ENCODE data around the gene ATP8A2.

ATP8A2 gene

DNA sequence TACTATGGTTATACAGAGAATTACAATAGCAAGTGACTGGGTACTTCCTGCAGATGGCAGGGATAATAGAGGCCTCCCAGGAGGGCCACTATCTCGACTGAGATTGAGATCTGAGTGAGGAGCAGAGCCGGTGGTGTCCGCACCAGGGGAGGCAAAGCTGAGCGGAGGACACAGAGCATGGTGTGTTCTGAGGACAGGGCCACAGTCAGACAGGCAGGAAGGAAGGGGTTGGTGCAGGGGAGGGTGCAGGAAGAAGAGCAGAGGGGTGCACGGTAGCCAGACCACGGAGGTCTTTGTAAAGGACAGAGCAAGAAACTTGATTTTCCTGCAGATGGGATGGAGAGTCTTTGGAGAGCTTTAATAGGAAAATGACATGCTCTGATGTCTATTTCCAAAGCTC lies 527.7 kb downstream of the ATP8A2 start:
- Histone ChIP-seq H3K9me3 (ENCODE audit: control insufficient read depth, low read length) (no peaks in the 10 kb centered on the region), H3K27me3 (ENCODE audit: control insufficient read depth, insufficient read depth, low read length) (peaks cover 7% of the 10 kb centered on the region), H3K4me2 (ENCODE audit: low read length) (no peak overlapping the region), H3K36me3 (ENCODE audit: control insufficient read depth, insufficient read depth, low read length) (no peaks in the 10 kb centered on the region), H3K79me2 (no peaks in the 10 kb centered on the region), H2AFZ (no peak overlapping the region), H3K4me3 (ENCODE audit: low read depth, low read length) (no peak overlapping the region), H3K27ac (no peak overlapping the region), H3K9ac (no peak overlapping the region), H3K4me1 (no peaks in the 10 kb centered on the region)
- TF ChIP-seq, protein P1, sequence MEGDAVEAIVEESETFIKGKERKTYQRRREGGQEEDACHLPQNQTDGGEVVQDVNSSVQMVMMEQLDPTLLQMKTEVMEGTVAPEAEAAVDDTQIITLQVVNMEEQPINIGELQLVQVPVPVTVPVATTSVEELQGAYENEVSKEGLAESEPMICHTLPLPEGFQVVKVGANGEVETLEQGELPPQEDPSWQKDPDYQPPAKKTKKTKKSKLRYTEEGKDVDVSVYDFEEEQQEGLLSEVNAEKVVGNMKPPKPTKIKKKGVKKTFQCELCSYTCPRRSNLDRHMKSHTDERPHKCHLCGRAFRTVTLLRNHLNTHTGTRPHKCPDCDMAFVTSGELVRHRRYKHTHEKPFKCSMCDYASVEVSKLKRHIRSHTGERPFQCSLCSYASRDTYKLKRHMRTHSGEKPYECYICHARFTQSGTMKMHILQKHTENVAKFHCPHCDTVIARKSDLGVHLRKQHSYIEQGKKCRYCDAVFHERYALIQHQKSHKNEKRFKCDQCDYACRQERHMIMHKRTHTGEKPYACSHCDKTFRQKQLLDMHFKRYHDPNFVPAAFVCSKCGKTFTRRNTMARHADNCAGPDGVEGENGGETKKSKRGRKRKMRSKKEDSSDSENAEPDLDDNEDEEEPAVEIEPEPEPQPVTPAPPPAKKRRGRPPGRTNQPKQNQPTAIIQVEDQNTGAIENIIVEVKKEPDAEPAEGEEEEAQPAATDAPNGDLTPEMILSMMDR (IDR thresholded peaks at IDR 0.05): no peak

DNA sequence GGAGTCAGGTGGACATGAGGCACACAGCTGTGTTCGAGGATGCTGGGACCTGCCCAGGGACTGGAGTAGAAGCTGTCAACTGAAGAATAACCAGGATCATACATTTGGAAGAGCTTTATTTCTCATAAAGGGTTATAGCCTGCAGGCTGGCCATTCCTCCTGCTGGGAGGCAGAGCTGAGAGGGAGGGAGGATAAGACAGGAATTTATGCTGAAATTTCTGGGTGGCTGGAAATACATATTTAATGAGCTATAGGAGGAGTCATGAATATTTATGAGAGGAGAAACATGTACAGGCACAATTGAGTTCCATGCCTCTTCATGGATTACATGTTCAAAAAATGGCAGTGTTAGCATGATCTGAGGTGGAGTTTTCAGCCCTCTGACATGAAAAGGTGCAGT lies 528.2 kb downstream of the ATP8A2 start:
- H3K27me3 ChIP-seq (ENCODE audit: control insufficient read depth, insufficient read depth, low read length): peaks cover 7% of the 10 kb centered on the region
- H3K4me1 ChIP-seq: no peaks in the 10 kb centered on the region
- H2AFZ ChIP-seq: no peak overlapping the region
- no peaks in the 10 kb centered on the region for H3K36me3 ChIP-seq (ENCODE audit: control insufficient read depth, insufficient read depth, low read length)
- no peaks in the 10 kb centered on the region for H3K9me3 ChIP-seq (ENCODE audit: control insufficient read depth, low read length)
- no peaks in the 10 kb centered on the region for H3K79me2 ChIP-seq
- TF ChIP-seq, protein P1 (IDR thresholded peaks at IDR 0.05): no peak
- H3K4me3 ChIP-seq (ENCODE audit: low read depth, low read length): no peak overlapping the region
- no peak overlapping the region for H3K4me2 ChIP-seq (ENCODE audit: low read length)
- H3K9ac ChIP-seq: no peak overlapping the region
- H3K27ac ChIP-seq: no peak overlapping the region

DNA sequence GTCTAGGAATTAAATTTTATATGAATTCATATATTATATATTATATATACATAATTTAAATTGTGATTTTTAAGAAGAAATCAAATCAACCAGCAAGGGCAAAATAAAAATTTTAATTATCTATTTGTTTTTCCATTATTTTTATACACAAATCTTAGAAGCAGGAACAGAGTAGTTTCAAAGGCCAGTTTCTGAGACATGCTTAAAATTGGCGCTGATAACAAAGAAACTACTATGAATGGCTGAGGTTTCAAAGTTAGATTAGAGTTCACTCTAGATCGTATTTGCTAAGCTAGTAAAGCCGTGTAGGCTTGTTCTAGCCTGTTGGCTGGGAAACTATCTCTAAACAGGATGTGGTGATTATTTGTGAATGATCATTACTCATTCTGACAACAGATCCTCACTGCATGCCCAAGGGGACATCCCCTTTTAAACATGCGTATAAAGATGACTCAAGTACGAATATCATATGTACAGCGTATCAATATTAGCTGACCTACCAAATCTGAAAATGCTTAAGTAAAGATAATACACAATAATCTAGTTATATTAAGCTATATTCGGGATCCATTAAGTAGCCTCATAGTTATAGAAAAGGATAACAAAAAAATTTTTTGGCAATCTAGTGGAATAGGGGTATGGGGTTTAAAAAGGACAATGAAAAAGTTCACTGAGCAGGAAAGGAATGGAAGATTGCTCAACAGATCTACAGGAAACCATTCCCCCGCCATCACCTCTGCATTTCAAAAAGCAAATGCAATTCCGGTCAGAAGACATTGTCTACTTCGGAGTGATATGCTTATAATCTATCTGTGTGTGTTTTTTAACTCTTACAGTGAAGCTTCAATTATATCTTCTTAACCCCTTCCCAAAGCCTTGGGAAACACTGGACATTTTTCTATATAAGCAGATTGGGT lies 529.9 kb downstream of the ATP8A2 start:
- no peak overlapping the region for H2AFZ ChIP-seq
- TF ChIP-seq, protein P1 (IDR thresholded peaks at IDR 0.05): no peak
- peaks cover 7% of the 10 kb centered on the region for H3K27me3 ChIP-seq (ENCODE audit: control insufficient read depth, insufficient read depth, low read length)
- no peak overlapping the region for H3K4me3 ChIP-seq (ENCODE audit: low read depth, low read length)
- no peaks in the 10 kb centered on the region for H3K36me3 ChIP-seq (ENCODE audit: control insufficient read depth, insufficient read depth, low read length)
- H3K79me2 ChIP-seq: no peaks in the 10 kb centered on the region
- H3K4me2 ChIP-seq (ENCODE audit: low read length): no peak overlapping the region
- H3K9ac ChIP-seq: no peak overlapping the region
- no peak overlapping the region for H3K27ac ChIP-seq
- no peaks in the 10 kb centered on the region for H3K4me1 ChIP-seq
- no peaks in the 10 kb centered on the region for H3K9me3 ChIP-seq (ENCODE audit: control insufficient read depth, low read length)

DNA sequence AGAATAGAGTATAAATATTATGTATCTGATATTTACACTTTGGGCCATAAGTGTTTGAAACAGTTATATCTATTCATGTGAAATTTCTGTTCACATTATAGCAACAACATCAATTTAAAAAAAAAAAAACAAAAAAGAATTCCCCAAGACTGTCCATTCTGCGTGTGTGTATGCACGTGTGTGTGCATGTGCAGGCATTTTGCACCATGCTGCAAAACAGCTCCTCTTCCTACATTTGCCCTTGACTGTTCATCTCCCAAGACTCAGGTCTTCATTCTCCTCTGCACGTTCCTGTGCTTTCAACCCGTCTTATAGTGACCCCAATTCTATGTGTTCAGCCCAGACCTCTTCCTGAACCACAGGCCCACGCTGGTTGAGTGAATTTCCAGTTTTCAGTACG lies 530.7 kb downstream of the ATP8A2 start:
- TF ChIP-seq, protein P1 (IDR thresholded peaks at IDR 0.05): no peak
- Histone ChIP-seq H3K9ac (no peak overlapping the region), H3K4me1 (no peaks in the 10 kb centered on the region), H3K4me2 (ENCODE audit: low read length) (peak overlapping the region; percentile 58), H3K4me3 (ENCODE audit: low read depth, low read length) (peak overlapping the region; percentile 38), H3K27me3 (ENCODE audit: control insufficient read depth, insufficient read depth, low read length) (peaks cover 7% of the 10 kb centered on the region), H3K79me2 (no peaks in the 10 kb centered on the region), H3K27ac (no peak overlapping the region), H3K9me3 (ENCODE audit: control insufficient read depth, low read length) (no peaks in the 10 kb centered on the region), H2AFZ (no peak overlapping the region), H3K36me3 (ENCODE audit: control insufficient read depth, insufficient read depth, low read length) (no peaks in the 10 kb centered on the region)

Measured in parathyroid adenoma (tissue), 2 donors.